HG03469 (cell line): ENCODE results near the gene GOLGA6L22.
"Not testable (repeated sequence)": the region's sequence is repeated elsewhere in the genome, so short reads cannot be mapped to it uniquely, and the experiment has no call there.

ENCODE experiments used
- ATAC-seq: cut with Tn5 transposase; IDR thresholded peaks from one replicate; pipeline ENCODE4 v1.9.1; 2021; ENCODE audit warnings: mild to moderate bottlenecking, moderate library complexity, moderate number of reproducible peaks; ENCODE audit not compliant: unreplicated experiment

The GOLGA6L22 gene

GRCh38 chr15:22458603-22459002 is at the start of gene GOLGA6L22:
Gene GOLGA6L22, plus strand, starts transcription at chr15:22458903. Its CDS starts 91 bp downstream, at chr15:22458994.
- ATAC-seq: not testable (repeated sequence)

GRCh38 chr15:22417288-22417687 is 41.4 kb upstream of the GOLGA6L22 start:
- ATAC-seq: not testable (repeated sequence)

GRCh38 chr15:22417795-22418194 is 40.9 kb upstream of the GOLGA6L22 start:
- ATAC-seq: not testable (repeated sequence)

- ATAC-seq: not testable (repeated sequence)
These were observed 40.5 kb upstream of the GOLGA6L22 start for GRCh38 chr15:22418212-22418611.

- ATAC-seq: not testable (repeated sequence)
These were observed 40.0 kb upstream of the GOLGA6L22 start for GRCh38 chr15:22418666-22419065.

- ATAC-seq: not testable (repeated sequence)
These were observed 38.4 kb upstream of the GOLGA6L22 start for GRCh38 chr15:22420340-22420739.

GRCh38 chr15:22429426-22429825 is 29.3 kb upstream of the GOLGA6L22 start:
- ATAC-seq: not testable (repeated sequence)

GRCh38 chr15:22431687-22432086 is 27.0 kb upstream of the GOLGA6L22 start:
- not testable (repeated sequence) for ATAC-seq

GRCh38 chr15:22494490-22495113 is 35.9 kb downstream of the GOLGA6L22 start:
- ATAC-seq: not testable (repeated sequence)

GRCh38 chr15:22497200-22497599 is 38.5 kb downstream of the GOLGA6L22 start:
- not testable (repeated sequence) for ATAC-seq

- ATAC-seq: not testable (repeated sequence)
These were observed 39.7 kb downstream of the GOLGA6L22 start for GRCh38 chr15:22498220-22498925.

- not testable (repeated sequence) for ATAC-seq
These were observed 43.6 kb downstream of the GOLGA6L22 start for GRCh38 chr15:22502272-22502671.

- ATAC-seq: not testable (repeated sequence)
These were observed 48.3 kb downstream of the GOLGA6L22 start for GRCh38 chr15:22506959-22507358.

- not testable (repeated sequence) for ATAC-seq
These were observed 57.4 kb downstream of the GOLGA6L22 start for GRCh38 chr15:22516140-22516539.
